ENCODE results near the gene ZNF121. TPM values are rescaled to one million over a fixed set of nuclear protein-coding genes. Genes with fewer than 3 reads are reported as not detected.
"Not testable (repeated sequence)": the region's sequence is repeated elsewhere in the genome, so short reads cannot be mapped to it uniquely, and the experiment has no call there.

ZNF121 gene
- total and polyA plus RNA-seq, 7 donors = 1.2 to 28.6 (median 18.3) TPM

DNA sequence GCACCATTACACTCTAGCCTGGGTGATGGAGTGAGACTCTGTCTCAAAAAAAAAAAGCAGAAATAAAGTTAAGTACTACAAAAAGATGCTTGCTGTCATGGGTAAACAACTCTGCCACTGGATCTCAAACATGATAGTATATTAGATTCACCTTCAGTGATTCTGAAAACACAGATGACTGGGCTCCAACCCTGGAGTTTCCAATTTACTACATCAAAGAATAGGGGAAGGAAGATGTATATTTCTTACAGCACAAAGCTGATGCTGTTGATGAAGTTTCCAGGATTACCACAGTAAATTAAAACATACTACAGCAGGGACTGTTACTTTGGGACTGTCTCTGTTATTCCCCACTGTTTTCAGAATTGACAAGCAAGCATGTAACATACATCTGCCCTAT, 31.5 kb upstream of the ZNF121 start:
- intact Hi-C loops (cut with DNase I) = no loop called here
- Histone ChIP-seq H3K27ac (no peak overlapping the region), H3K36me3 (peaks cover 70 to 86% (median 85%) of the 10 kb centered on the region in 4 donors), H3K9me3 (peaks cover 6 to 23% (median 15%) of the 10 kb centered on the region in 4 donors), H3K4me1 (peaks cover 0 to 14% (median 11%) of the 10 kb centered on the region in 4 donors), H3K27me3 (no peaks in the 10 kb centered on the region), H3K4me3 (no peak overlapping the region)
- DNase-seq = no peak
- TF ChIP-seq EP300 (IDR thresholded peaks at IDR 0.05) (no peak), POLR2AphosphoS5 (IDR thresholded peaks at IDR 0.05) (no peak), CTCF (IDR thresholded peaks at IDR 0.05) (no peak), POLR2A (IDR thresholded peaks at IDR 0.05) (no peak)

DNA sequence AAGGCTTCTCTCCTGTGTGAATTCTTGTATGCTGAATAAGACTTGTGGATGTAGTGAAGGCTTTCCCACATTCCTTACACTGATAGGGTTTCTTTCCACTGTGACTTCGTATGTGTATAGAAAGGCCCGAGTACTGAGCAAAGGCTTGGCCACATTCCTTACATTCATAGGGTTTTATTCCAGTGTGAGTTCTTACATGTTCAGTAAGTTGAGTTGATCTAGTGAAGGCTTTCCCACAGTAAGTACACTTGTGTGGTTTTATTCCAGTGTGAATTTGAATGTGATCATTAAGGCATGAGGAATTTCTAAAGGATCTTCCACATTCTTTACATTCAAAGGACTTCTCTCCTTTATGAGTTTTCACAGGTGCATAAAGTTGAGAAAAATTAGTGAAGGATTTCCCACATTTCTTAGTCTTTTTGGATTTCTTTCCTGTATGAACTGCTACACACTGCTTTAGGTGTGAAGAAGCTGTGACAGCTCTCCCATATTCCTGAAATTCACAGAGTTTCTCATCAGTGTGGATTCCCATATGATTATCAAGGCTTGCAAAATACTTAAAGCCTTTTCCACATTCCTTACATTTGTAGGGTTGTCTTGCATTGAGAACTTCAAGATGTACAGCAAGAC, 26.3 kb upstream of the ZNF121 start:
- Histone ChIP-seq H3K4me1 (no peaks in the 10 kb centered on the region), H3K36me3 (peaks cover 51 to 76% (median 67%) of the 10 kb centered on the region in 4 donors), H3K27ac (no peak overlapping the region), H3K9me3 (peaks cover 17 to 54% (median 29%) of the 10 kb centered on the region in 4 donors), H3K4me3 (no peak overlapping the region), H3K27me3 (no peaks in the 10 kb centered on the region)
- TF ChIP-seq POLR2A (IDR thresholded peaks at IDR 0.05) (no peak), EP300 (IDR thresholded peaks at IDR 0.05) (no peak), POLR2AphosphoS5 (IDR thresholded peaks at IDR 0.05) (no peak), CTCF (IDR thresholded peaks at IDR 0.05) (no peak)
- no peak for DNase-seq
- 99 to 100% methylated on average over 2 of the region's 2 CpGs for WGBS, 2 donors
- intact Hi-C loops (cut with DNase I) = no loop called here

DNA sequence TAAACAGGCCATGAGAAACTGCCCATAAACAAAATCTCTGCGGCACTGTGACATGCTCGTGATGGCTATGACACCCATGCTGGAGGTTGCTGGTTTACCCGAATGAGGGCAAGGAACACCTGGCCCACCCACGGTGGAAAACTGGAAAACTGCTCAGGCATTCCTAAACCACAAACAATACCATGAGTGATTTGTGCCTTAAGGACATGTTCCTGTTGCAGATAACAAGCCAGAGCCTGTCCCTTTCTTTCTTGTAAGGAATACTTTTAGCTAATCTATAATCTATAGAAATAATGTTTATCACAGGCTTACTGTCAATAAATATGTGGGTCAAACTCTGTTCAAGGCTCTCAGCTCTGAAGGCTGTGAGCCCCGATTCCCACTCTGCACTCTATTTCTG, 24.6 kb upstream of the ZNF121 start:
- intact Hi-C loops (cut with DNase I) = no loop called here
- no peak for DNase-seq
- H3K4me3 ChIP-seq = no peak overlapping the region
- H3K27me3 ChIP-seq = no peaks in the 10 kb centered on the region
- no peaks in the 10 kb centered on the region for H3K4me1 ChIP-seq
- no peak overlapping the region for H3K27ac ChIP-seq
- no peak for TF ChIP-seq EP300 (IDR thresholded peaks at IDR 0.05)
- TF ChIP-seq POLR2A (IDR thresholded peaks at IDR 0.05) = no peak
- TF ChIP-seq CTCF (IDR thresholded peaks at IDR 0.05) = no peak
- no peak for TF ChIP-seq POLR2AphosphoS5 (IDR thresholded peaks at IDR 0.05)
- H3K9me3 ChIP-seq = peaks cover 17 to 54% (median 29%) of the 10 kb centered on the region in 4 donors
- 97 to 99% methylated on average over 5 of the region's 5 CpGs for WGBS, 2 donors
- H3K36me3 ChIP-seq = peaks cover 44 to 59% (median 50%) of the 10 kb centered on the region in 4 donors

GRCh38 chr19:9597027-9597426, 12.7 kb upstream of the ZNF121 start:
- no peak overlapping the region for H3K4me3 ChIP-seq
- H3K36me3 ChIP-seq = no peaks in the 10 kb centered on the region
- H3K9me3 ChIP-seq = peaks cover 0 to 11% (median 0%) of the 10 kb centered on the region in 4 donors
- no peaks in the 10 kb centered on the region for H3K27me3 ChIP-seq
- no peak overlapping the region for H3K27ac ChIP-seq
- H3K4me1 ChIP-seq = no peaks in the 10 kb centered on the region
- TF ChIP-seq POLR2A (IDR thresholded peaks at IDR 0.05) (no peak), CTCF (IDR thresholded peaks at IDR 0.05) (no peak), EP300 (IDR thresholded peaks at IDR 0.05) (no peak), POLR2AphosphoS5 (IDR thresholded peaks at IDR 0.05) (no peak)
- intact Hi-C loops (cut with DNase I) = no loop called here
- WGBS, 2 donors = 80% methylated on average over 3 of the region's 3 CpGs
- DNase-seq = no peak

DNA sequence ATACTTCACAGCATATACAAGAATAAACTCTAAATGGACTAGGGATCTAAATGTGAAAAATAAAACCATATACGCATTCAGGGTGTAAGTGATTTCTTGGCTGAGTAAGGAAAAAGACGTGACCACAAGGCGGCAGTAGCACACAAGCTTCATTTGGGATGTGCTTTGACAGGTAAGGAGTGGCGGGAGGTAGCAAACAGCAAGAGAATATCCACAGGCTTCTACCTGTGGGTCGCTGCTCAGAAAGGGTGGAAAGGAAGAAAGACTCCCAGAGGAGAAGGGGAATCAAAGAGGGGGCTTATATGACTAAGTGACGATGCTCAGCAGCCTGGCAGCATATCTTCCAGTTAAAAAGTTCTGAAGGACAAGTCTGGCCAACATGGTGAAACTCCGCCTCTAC, 2.5 kb upstream of the ZNF121 start:
- no peaks in the 10 kb centered on the region for H3K9me3 ChIP-seq
- peak; percentile 69 for DNase-seq
- no peak overlapping the region for H3K27ac ChIP-seq
- no peak for TF ChIP-seq POLR2AphosphoS5 (IDR thresholded peaks at IDR 0.05)
- peak; percentile 35 to 53 (median 46) for TF ChIP-seq CTCF (IDR thresholded peaks at IDR 0.05)
- H3K4me3 ChIP-seq = no peak overlapping the region
- H3K27me3 ChIP-seq = peaks cover 0 to 5% (median 0%) of the 10 kb centered on the region in 3 donors
- intact Hi-C loops (cut with DNase I) = loop anchor here (5.0 kb wide), 2 partner anchors 206 to 274 kb away; no protein-coding TSS in a partner anchor
- no peaks in the 10 kb centered on the region for H3K36me3 ChIP-seq
- 15 to 18% methylated on average over 7 of the region's 7 CpGs for whole genome bisulfite sequencing, 2 donors
- H3K4me1 ChIP-seq = peaks cover 0 to 20% (median 17%) of the 10 kb centered on the region in 4 donors

DNA sequence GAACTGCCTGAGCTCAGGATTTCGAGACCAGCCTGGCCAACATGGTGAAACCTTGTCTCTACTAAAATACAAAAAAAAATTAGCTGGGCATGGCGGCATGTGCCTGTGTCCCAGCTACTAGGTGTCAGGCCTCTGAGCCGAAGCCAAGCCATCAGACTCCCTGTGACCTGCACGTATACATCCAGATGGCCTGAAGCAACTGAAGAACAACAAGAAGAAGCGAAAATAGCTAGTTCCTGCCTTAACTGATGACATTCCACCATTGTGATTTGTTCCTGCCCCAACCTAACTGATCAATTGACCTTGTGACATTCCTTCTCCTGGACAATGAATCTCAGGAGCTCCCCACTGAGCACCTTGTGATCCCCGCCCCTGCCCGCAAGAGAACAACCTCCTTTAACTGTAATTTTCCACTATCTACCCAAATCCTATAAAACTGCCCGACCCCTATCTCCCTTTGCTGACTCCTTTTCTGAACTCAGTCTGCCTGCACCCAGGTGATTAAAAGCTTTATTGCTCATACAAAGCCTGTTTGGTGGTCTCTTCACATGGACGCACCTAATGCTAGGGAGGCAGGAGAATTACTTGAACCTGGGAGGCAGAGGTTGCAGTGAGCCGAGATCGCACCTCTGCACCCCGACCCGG, 2.1 kb downstream of the ZNF121 start:
- intact Hi-C loops (cut with DNase I) = loop anchor here (5.0 kb wide), 3 partner anchors 45 to 260 kb away; partner anchors contain the start of genes ZNF266, ZNF426 and ZNF559
- WGBS, 2 donors = 92 to 97% methylated on average over 13 of the region's 13 CpGs
- not testable (repeated sequence) for H3K4me3 ChIP-seq, H3K27ac ChIP-seq, H3K27me3 ChIP-seq, H3K36me3 ChIP-seq, H3K9me3 ChIP-seq, DNase-seq
- H3K4me1 ChIP-seq = peaks cover 0 to 22% (median 17%) of the 10 kb centered on the region in 4 donors

Data from sigmoid colon (tissue), 7 donors.